Stimulated activated CD4-positive, alpha-beta T cell treated with anti-CD3 and anti-CD28 coated beads, Interleukin-1b, Interleukin-23, amount 100 ng/mL, for 1 hour (primary cell): ENCODE results near the gene HMG20A.

Source experiments
- DNase-seq, 2 donors: peaks; one replicate each; pipeline ENCODE4 v3.0.0-alpha.2; 2020; ENCODE audit warnings: low read depth in 2 of 2

The HMG20A gene

GRCh38 chr15:77517579-77517978, 96.9 kb downstream of the HMG20A start:
- no peak for DNase-seq

GRCh38 chr15:77518458-77518857, 97.8 kb downstream of the HMG20A start:
- DNase-seq: no peak

GRCh38 chr15:77519540-77519939, 98.9 kb downstream of the HMG20A start:
- no peak for DNase-seq

GRCh38 chr15:77521206-77521605, 100.5 kb downstream of the HMG20A start:
- DNase-seq: no peak

- DNase-seq: no peak
These were observed 104.7 kb downstream of the HMG20A start for GRCh38 chr15:77525400-77525811.

GRCh38 chr15:77525907-77526594, 105.4 kb downstream of the HMG20A start:
- DNase-seq: no peak

GRCh38 chr15:77526595-77527163, 106.0 kb downstream of the HMG20A start:
- no peak for DNase-seq

- no peak for DNase-seq
These were observed 106.6 kb downstream of the HMG20A start for GRCh38 chr15:77527164-77527778.

- no peak for DNase-seq
These were observed 107.1 kb downstream of the HMG20A start for GRCh38 chr15:77527831-77528231.

- DNase-seq: no peak
These were observed 107.7 kb downstream of the HMG20A start for GRCh38 chr15:77528290-77528967.

- DNase-seq: no peak
These were observed 108.3 kb downstream of the HMG20A start for GRCh38 chr15:77528968-77529319.

- DNase-seq: no peak
These were observed 108.9 kb downstream of the HMG20A start for GRCh38 chr15:77529394-77530159.

GRCh38 chr15:77530576-77530975, 109.9 kb downstream of the HMG20A start:
- no peak for DNase-seq

- no peak for DNase-seq
These were observed 110.7 kb downstream of the HMG20A start for GRCh38 chr15:77531191-77532000.

GRCh38 chr15:77532067-77532710, 111.5 kb downstream of the HMG20A start:
- no peak for DNase-seq

- no peak for DNase-seq
These were observed 112.2 kb downstream of the HMG20A start for GRCh38 chr15:77532846-77533245.

- no peak for DNase-seq
These were observed 113.1 kb downstream of the HMG20A start for GRCh38 chr15:77533578-77534430.
